A673 (cell line): ENCODE data around the gene HEYL. TPM values are rescaled to one million over a fixed set of nuclear protein-coding genes. Genes with fewer than 3 reads are reported as not detected.

Experiments used
- Bru-seq: library from RNA; stranded (reverse); fragments of 400-500 nt; gene quantifications from one replicate; lab custom pipeline; 2021; lab: Mats Ljungman, UMichigan
- BruChase-seq, 2 experiments: library from RNA; stranded (reverse); fragments of 400-500 nt; gene quantifications; one replicate each; lab custom pipeline; 2021; lab: Mats Ljungman, UMichigan
- BruUV-seq: library from RNA; stranded (reverse); fragments of 400-500 nt; replicated peaks from 2 replicates; lab custom pipeline; 2021; lab: Mats Ljungman, UMichigan
- CTCF ChIA-PET: fragments of 300-600 bp; sonication (Branson Sonifier 250); formaldehyde crosslinking; loops from one replicate; lab custom pipeline; 2022; ENCODE audit warnings: antibody characterized with exemption; lab: Charles Lee
- POLR2A ChIA-PET: fragments of 300-600 bp; sonication (Branson Sonifier 250); formaldehyde crosslinking; loops from one replicate; lab custom pipeline; 2022; ENCODE audit warnings: antibody characterized with exemption; ENCODE audit not compliant: low non-redundant PET; lab: Charles Lee
- DNase-seq: peaks from one replicate; pipeline ENCODE4 v3.0.0-alpha.2; 2015; ENCODE audit warnings: low spot score
- H3K27ac ChIP-seq: fragments of 200-600 bp; sonication (generic); 2 replicates; pipeline ENCODE4 v1.5.1; 2016; ENCODE audit warnings: mixed run types, low read depth, mild to moderate bottlenecking, mixed read lengths, antibody characterized with exemption, low read length; ENCODE audit not compliant: poor library complexity, severe bottlenecking
- H3K27me3 ChIP-seq: fragments of 200-600 bp; sonication (generic); replicated peaks from 2 replicates; pipeline ENCODE4 v1.6.1; 2017; ENCODE audit warnings: mixed run types, low read depth, mild to moderate bottlenecking, mixed read lengths, antibody characterized with exemption, low read length; ENCODE audit not compliant: insufficient read depth, poor library complexity
- H3K36me3 ChIP-seq: fragments of 200-600 bp; sonication (generic); 2 replicates; pipeline ENCODE4 v1.6.1; 2016; ENCODE audit warnings: mixed run types, mild to moderate bottlenecking, mixed read lengths, antibody characterized with exemption, low read length; ENCODE audit not compliant: insufficient read depth, poor library complexity, severe bottlenecking
- H3K4me1 ChIP-seq: fragments of 200-600 bp; sonication (generic); 2 replicates; pipeline ENCODE4 v1.6.1; 2017; ENCODE audit warnings: mixed run types, mild to moderate bottlenecking, mixed read lengths, antibody characterized with exemption, low read length; ENCODE audit not compliant: insufficient read depth, poor library complexity, severe bottlenecking
- H3K4me3 ChIP-seq: fragments of 200-600 bp; sonication (generic); 2 replicates; pipeline ENCODE4 v1.5.1; 2016; ENCODE audit warnings: low read depth, mixed run types, mild to moderate bottlenecking, mixed read lengths, low read length; ENCODE audit not compliant: poor library complexity, severe bottlenecking
- H3K9me3 ChIP-seq: fragments of 200-600 bp; sonication (generic); 2 replicates; pipeline ENCODE4 v1.6.1; 2016; ENCODE audit warnings: mixed run types, low read depth, mild to moderate bottlenecking, mixed read lengths, antibody characterized with exemption, low read length; ENCODE audit not compliant: poor library complexity, severe bottlenecking
- EZH2 ChIP-seq: fragments of 200-600 bp; sonication (generic); IDR thresholded peaks from 2 replicates; pipeline ENCODE4 v1.6.1; 2017; ENCODE audit warnings: borderline replicate concordance, low read depth, mild to moderate bottlenecking, mixed read lengths, antibody characterized with exemption, low read length; ENCODE audit not compliant: poor library complexity, severe bottlenecking
- intact Hi-C: fragments of 100-400 bp; cut with micrococcal nuclease; formaldehyde crosslinking; loops from one replicate; pipeline ENCODE4 v1.10.0; 2022; ENCODE audit not compliant: unreplicated experiment
- long read RNA-seq: library from polyadenylated mRNA; stranded (forward); transcript quantifications from one replicate; pipeline ENCODE4 v2.0.0, GENCODE V29; 2022
- total RNA-seq: library from RNA; stranded (reverse); gene quantifications from 2 replicates; pipeline ENCODE4 v1.2.3, GENCODE V29; 2021
- TF ChIP-seq, protein P1 (sequence below): fragments of 300-800, 200-600 bp; sonication (generic); conservative IDR thresholded peaks from 2 replicates; pipeline ENCODE4 v1.5.1; 2017; ENCODE audit warnings: low read depth, mild to moderate bottlenecking, antibody characterized with exemption, low read length, moderate library complexity, mixed read lengths

HEYL gene
- total RNA-seq (0.77 and 1.3 TPM in 2 replicates), Bru-seq, nascent RNA (percentile 22 among the genes with signal in this experiment), BruChase-seq, experiment 1, labeled RNA remaining after a 2-hour chase (percentile 27 among the genes with signal in this experiment), BruChase-seq, experiment 2, labeled RNA remaining after a 6-hour chase (percentile 27 among the genes with signal in this experiment)
- long read RNA-seq, partial matches to known transcripts: 1 of 2 reads
- long read RNA-seq, other reads (novel, unspliced or antisense): 0 of 2 reads

DNA sequence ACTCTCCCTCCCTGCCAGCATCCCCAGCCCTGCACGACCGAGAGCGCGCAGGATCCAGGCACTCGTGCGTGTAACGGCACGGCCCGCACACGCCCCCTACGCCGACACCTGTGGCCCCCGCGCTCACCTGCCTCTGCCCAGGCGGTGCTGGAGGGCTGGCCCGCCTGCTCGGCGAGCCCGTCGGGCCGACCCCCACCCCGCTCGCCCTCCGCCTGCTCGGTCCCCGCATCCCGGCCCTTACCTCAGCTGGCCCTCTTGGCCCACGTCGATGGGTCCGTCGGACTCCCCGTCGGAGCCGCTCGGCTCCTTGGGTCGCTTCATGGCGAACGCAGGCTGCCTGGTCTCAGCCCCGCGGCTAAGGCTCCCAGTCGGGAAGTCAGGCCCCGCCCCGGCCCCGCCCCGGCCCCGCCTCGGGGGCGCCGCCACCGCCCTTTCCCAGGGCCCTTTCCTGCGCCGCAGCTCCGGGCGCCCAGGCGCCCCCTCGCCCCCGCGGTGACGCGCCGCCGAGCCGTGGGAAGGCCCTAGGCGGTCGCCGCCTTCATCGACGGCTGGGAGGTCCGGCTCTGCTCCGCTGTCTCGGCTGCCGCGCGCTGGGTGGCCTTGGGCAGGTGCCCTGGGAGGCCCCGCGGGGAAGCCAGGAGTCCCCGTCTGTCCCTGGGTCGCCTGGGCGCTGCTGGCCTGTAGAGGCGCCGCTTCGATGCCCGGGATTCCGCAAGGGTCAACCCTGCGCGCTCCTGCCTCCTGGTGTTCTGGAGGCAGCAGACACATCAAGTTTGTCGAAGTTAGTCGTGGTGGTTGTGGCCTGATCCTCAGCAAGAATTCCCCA, at the start of gene HEYL:
Gene HEYL (minus strand): TSS at position 339 of the 826 bp plus-strand sequence. CDS start 18 bp downstream, at position 321.
- Histone ChIP-seq H3K9me3 (no peaks in the 10 kb centered on the region), H3K4me3 (peak within 1 kb of the TSS; percentile 50), H3K36me3 (no peaks in the 10 kb centered on the region), H3K27ac (no peak within 1 kb of the TSS), H3K4me1 (peaks cover 11% of the 10 kb centered on the region), H3K27me3 (no peaks in the 10 kb centered on the region)
- TF ChIP-seq EZH2: no peak
- TF ChIP-seq, protein P1, sequence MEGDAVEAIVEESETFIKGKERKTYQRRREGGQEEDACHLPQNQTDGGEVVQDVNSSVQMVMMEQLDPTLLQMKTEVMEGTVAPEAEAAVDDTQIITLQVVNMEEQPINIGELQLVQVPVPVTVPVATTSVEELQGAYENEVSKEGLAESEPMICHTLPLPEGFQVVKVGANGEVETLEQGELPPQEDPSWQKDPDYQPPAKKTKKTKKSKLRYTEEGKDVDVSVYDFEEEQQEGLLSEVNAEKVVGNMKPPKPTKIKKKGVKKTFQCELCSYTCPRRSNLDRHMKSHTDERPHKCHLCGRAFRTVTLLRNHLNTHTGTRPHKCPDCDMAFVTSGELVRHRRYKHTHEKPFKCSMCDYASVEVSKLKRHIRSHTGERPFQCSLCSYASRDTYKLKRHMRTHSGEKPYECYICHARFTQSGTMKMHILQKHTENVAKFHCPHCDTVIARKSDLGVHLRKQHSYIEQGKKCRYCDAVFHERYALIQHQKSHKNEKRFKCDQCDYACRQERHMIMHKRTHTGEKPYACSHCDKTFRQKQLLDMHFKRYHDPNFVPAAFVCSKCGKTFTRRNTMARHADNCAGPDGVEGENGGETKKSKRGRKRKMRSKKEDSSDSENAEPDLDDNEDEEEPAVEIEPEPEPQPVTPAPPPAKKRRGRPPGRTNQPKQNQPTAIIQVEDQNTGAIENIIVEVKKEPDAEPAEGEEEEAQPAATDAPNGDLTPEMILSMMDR: peak; percentile 67
- no TSS peak for BruUV-seq
- CTCF ChIA-PET: interaction anchor here (0.6 kb wide), 3 partner anchors 54 to 1780 kb away, joined by 3 read pairs; no protein-coding TSS in a partner anchor
- peak; percentile 77 for DNase-seq
- intact Hi-C loops: no loop called here
- POLR2A ChIA-PET: no interaction called here

DNA sequence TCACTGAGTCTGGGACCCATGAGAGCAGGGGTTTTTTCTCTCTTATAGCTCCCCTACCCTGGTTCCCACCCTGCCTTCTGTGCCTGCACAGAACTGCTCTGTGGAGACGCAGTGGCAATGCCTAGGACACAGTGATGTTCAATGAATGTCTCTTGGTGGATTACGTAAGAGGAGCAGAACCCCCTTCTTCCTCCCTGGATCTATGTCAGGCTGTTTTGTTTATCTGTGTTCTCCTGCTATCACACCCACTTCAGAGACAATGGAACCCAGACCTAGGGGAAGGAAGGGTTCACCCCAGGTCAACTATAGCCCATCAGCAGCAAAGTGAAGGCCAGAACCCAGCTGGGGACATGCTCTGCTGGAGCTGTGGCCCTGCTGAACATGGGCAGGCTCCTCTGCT, 49.8 kb upstream of the HEYL start:
- DNase-seq: no peak
- CTCF ChIA-PET: interaction anchor here (0.5 kb wide), 1 partner anchor 225 kb away, joined by 9 read pairs; no protein-coding TSS in a partner anchor
- Histone ChIP-seq H3K36me3 (no peaks in the 10 kb centered on the region), H3K27ac (no peak overlapping the region), H3K9me3 (no peaks in the 10 kb centered on the region), H3K27me3 (peaks cover 70% of the 10 kb centered on the region), H3K4me3 (no peak overlapping the region), H3K4me1 (peaks cover 11% of the 10 kb centered on the region)
- TF ChIP-seq EZH2: no peak
- TF ChIP-seq, protein P1: no peak
- BruUV-seq: no TSS peak
- POLR2A ChIA-PET: no interaction called here
- intact Hi-C loops: no loop called here

DNA sequence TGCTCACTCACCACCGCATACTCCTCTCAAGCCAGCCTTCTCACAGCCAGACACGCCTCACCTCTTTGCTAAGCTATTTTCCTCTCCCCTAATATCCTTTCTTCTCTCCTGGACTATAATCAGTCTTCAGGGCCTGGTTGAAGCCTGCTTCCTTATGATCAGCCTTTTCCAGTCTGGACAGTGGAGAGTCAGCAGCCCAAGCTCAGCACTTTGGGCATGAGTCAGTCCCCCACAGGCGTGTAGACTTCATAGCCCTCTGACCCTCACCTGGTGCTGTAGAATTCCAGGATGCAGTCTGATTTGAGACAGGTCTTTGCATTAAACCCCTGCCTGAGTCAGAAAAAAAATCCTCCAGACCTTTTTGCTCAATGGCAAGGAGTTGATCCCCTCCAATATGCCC, 49.3 kb upstream of the HEYL start:
- POLR2A ChIA-PET: no interaction called here
- H3K4me3 ChIP-seq: no peak overlapping the region
- no peaks in the 10 kb centered on the region for H3K36me3 ChIP-seq
- no TSS peak for BruUV-seq
- no peak overlapping the region for H3K27ac ChIP-seq
- CTCF ChIA-PET: no interaction called here
- no peak for TF ChIP-seq EZH2
- TF ChIP-seq, protein P1: no peak
- intact Hi-C loops: no loop called here
- H3K9me3 ChIP-seq: no peaks in the 10 kb centered on the region
- H3K27me3 ChIP-seq: peaks cover 69% of the 10 kb centered on the region
- peaks cover 11% of the 10 kb centered on the region for H3K4me1 ChIP-seq
- DNase-seq: no peak
